Stimulated activated CD4-positive, alpha-beta T cell treated with anti-CD3 and anti-CD28 coated beads, Interleukin-4, amount 100 ng/mL, for 24 hours (primary cell): ENCODE results near the gene LBP.
"Not testable (repeated sequence)": the region's sequence is repeated elsewhere in the genome, so short reads cannot be mapped to it uniquely, and the experiment has no call there.

ENCODE experiments used
- DNase-seq: peaks from one replicate; pipeline ENCODE4 v3.0.0-alpha.2; 2020

The LBP gene

DNA sequence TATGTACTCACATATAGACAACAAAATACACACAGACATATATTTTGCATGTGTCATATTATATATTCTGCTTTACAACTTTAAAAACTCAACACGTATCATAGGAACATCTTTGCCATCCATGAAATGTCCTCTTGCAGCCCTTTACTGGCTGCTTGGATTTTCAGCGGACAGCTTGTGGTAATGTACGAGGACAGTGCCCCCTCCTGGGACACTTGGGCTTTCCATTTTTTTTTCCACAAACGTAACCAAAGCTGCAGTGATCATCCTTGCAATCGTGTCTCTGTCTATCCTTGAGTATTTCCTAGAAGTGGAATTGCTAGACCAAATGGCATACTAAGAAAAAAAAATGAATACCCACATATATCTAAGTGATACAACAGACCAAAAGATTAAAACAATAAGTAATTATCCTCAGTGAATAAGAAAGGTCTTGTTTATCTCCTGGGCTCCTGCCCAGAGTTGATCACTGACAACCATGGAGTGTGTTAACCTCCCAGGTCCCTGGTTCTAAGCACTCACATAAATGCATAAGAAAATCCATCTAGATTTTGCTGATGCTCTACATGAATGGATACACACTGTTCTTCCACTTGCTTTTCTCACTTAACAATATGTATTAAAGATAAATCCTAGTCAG is 24.2 kb upstream of the LBP start:
- DNase-seq, result no peak

DNA sequence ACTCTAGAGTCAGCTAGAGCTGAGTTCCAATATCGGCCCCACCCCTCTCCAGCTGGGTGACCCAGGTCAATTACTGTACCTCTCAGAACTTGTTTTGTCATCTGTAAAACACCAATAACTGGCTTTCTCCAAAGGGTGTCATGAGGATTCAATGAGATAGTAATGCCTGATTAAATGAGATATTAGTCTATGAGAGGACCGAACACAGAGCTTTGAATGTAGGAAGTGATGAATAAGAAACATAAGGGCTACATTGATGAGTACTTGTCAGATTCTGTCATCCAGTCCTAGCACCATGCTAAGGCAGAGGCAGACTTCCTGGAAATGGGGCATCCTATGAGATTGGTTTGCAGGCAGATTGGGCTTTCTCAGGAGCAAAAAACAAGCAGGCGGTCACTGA is 22.1 kb upstream of the LBP start:
- no peak for DNase-seq

DNA sequence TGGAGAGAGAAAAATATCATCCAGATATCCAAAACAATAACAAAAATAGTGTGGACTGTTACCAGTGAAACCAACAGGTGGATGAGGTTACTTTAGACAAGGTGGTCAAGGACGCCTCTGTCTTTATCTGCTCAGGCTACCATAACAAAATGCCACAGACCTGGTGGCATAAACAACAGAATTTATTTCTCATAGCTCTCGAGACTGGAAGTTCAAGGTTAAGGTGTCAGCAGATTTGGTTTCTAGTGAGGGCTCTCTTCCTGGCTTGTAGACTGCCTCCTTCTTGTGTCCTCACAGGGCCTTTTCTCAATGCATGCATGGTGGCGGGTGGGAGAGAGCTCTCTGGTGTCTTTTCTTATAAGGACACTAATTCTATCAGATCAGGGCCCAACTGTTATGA is 21.1 kb upstream of the LBP start:
- no peak for DNase-seq

DNA sequence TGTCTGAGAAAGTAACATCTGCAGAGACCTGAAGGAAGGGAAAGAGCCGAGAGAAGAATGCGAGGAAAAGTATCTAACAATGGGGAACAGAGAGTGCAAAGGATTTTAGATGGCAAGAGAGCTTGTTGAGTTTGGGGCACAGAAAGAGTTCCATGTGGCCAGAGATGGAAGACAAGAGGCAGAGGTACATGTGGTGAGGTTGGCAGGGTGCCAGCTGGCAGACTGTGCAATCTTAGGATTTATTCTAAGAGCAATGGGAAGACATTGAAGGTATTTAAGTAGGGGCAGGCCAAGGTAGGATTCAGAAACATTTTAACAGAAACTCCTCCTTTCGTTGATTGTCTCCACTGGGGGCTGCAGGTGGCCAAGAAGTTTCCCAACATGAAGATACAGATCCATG is 20.4 kb upstream of the LBP start:
- DNase-seq, result no peak

DNA sequence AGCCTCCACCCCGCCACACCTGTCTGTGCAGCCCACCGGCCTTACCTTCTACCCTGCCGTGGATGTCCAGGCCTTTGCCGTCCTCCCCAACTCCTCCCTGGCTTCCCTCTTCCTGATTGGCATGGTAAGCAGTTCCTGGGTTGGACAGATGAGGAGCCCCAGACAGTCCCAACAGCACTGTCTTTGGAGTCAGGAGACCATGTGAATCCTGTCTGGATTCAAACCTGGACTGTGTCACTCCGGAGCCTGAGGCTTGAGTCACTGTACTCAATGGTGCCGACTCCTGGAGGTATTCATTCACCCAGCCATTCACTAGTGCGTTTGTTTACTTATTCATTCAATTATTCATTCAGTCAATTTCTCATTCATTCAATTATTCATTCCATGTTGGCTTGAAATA is 20.0 kb upstream of the LBP start:
- no peak for DNase-seq

DNA sequence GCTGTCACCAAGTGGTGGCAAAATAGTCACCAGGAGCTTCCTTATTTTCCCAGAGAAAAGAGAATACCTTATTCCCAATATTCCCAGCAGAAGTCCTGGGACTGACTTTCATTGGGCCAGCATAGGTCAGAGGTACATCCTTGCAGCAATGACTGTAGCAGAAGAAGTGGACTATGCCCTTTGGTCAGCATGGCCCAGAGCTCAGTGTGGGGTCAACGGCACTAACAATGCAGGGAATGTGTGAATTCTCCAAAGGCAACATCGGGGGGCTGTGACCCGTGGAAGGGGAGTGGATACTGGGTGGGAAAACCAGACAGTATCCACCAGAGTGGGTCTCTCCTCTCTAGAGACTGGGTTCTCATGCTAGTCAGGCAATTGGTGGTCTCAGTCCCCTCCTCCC is 15.6 kb upstream of the LBP start:
- DNase-seq, result no peak

DNA sequence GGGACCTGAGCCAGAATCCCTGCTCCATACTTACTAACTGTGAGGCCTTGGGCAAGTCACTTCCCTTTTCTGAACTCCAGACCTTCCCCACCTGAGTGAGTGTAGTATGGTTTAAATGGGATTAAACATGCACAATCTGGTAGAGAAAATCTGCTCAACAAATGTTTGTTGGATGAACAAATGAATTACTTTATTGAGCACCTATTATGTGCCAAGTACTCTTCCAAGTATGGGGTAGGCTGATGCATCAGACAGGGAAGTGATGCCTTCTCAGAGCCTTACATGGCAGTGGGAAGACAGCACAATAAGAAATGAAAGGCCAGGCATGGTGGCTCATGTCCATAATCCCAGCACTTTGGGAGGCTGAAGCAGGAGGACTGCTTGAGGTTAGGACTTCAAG is 15.0 kb upstream of the LBP start:
- DNase-seq, result no peak

DNA sequence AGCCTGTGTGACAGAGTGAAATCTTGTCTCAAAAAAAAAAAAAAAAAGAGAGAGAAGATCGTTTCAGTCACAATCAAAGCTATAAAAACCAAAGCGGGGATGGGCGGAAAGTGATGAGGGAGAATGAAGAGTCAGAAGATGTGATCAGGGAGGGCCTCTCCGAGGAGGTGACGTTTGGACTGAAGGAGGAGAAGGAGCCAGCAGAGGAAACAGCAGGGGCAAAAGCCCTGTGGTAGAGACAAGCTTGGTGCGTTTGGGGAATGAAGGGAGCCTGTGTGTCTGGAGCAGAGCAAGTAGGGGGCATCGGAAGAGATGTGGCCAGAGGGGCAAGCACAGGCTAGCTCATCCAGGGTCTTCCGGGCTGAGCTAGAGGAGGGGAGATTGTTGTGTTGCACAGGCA is 14.5 kb upstream of the LBP start:
- no peak for DNase-seq

DNA sequence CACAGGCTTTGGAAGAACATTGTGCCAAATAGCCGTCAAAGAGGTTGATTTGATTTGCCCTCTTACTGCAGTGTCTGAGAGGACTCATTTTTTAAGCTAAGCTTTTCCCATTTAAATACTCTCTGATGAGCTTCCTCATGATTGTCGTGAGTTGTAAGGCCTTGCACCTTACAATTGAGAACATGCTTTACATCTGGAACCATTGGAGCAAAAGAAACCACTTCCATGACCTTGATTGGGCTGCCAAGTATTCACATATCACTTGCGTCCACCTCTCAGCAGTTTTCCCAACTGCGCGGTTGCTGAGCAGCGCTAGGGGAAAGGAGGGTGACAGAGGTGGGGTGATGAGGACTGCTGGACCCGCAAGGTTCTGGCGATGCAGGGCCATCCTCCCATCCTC is 12.3 kb upstream of the LBP start:
- DNase-seq, result no peak

DNA sequence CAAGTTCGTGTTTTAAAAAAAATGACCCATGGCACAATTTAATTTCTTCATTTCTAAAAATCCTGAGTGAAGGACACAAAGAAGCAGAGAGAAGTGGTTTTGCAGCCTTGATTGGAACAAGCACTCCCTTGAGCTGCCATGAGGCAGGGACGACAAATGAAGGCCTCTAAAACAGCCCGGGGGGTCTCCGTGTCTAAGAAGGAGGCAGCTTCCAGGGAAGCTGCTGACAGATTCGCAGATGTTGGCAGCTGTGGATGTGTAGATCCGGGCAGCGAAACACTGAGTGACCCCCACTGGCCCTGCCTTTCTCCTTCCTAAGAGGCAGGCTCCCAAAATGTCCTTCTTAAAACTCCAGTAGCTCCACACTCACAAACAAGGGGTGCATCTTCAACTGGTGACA is 9.6 kb upstream of the LBP start:
- DNase-seq, result no peak

DNA sequence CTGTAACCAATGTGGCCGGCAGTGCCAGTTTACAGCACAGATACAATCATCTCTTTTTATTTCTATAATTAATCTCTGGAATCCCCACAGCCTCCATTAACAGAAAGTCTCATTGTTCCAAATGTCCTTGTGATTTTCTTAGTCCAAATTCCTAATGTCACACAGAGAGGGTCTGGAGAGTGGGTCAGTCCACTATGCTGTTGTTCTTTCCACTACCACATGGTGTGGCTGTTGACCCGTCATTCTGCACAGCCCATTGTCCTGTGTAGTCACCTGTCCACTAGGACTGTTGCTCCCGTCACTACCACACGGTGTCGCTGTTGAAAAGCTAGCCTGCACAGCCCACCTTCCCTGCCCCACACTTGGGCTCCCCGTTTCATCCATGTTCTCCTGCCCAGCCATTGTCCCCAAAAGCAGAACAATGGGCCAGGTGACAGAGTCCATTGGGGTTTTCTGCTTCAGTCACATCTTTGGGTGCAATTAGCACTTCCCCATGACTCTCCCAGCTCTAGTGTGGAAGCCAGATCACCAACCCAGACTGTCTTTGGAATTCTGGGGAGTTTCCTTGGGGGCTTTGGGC is 8.6 kb upstream of the LBP start:
- no peak for DNase-seq

DNA sequence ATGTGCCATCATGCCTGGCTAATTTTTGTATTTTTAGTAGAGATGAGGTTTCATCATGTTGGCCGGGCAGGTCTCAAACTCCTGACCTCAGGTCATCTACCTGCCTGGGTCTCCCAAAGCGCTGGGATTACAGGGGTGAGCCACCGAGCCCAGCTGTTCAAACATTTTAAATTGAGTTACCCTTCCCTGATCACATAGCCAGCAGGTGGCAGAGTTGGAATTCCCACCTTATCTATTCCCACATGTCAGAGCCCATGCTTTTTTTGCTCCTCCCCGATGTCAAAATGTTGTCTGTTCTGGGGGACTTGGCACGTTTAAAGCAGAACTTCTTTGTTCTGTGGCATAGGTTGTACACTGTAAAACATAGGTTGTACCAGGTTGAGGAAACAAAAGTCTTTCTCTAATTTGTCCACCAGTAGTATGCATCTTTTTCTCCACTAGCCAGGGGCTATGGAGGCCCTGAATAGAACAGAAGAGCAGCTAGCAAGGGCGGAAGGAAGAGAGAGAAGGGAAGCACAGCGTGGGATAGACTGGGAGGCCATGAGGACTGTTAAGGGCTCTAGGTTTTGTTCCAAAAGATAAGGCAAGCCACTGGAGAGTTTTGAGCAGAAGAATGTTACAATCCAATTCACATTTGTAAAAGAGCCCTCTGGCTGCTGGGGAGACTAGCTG is 7.3 kb upstream of the LBP start:
- no peak for DNase-seq

DNA sequence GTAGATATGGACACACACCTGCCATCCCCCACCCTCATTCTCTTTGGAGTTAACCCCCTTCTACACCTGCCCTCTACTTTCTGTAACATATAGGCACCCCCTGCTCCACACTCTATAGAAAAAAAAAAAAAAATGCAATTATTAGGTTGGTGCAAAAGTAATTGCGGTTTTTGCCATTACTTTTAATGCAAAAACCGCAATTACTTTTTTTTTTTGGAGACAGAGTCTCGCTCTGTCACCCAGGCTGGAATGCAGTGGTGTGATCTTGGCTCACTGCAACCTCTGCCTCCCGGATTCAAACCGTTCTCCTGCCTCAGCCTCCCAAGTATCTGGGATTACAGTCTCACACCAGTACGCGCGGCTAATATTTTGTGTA is 6.8 kb upstream of the LBP start:
- not testable (repeated sequence) for DNase-seq

DNA sequence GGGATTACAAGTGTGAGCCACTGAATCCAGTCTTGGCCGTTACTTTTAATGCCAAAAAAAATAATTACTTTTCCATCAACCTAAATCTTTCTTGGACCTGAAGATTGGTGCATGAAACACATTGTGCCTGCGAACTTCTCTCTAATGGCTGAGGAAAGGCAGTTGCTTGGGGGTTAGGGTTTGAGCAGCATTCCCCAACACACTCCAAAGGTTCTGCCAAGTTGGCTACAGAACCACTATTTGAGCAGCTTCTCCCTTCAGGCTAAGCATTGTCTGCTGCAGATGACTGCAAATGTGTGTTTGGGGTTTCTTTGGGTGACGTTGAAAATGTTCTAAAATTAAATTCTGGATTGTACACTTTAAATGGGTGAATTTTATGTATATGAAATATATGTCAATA is 6.3 kb upstream of the LBP start:
- DNase-seq, result no peak

DNA sequence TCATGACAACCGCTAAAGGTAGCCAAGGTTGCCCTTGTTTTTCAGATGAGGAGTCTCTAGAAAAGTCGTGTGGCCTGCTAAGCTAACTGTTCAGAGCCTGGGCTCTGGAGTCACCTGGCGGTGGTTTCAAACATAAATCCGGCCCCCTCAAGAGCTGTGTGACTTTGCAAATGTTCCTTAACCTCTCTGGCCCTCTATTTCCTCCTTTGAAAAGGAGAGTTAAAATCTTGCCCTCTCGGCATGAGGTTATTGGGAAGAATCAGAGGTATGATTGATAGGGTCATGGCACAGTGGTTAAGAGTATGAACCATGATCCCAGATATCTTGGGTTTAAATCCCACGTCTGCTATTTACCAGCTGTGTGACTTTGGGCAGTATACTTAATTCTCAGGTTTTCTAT is 5.6 kb upstream of the LBP start:
- no peak for DNase-seq

DNA sequence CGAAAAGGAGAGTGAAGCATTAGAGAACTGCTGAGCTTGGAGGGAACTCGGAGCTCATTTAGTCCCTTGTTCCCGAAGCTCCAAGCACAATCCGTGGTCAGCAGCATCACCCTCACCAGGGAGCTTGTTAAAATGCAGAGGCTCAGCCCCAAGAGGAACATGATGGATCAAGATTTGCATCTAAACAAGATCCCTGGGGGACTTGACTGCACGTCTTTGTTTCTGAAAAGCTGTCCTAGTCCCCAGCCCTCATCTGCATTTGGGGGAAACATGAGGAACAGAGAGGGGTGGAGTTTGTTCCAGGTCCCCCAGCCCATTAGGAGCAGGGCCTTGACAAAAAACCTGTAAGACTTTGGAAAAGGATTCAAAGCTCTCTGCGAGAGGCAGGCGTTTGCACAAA is 4.1 kb upstream of the LBP start:
- no peak for DNase-seq

DNA sequence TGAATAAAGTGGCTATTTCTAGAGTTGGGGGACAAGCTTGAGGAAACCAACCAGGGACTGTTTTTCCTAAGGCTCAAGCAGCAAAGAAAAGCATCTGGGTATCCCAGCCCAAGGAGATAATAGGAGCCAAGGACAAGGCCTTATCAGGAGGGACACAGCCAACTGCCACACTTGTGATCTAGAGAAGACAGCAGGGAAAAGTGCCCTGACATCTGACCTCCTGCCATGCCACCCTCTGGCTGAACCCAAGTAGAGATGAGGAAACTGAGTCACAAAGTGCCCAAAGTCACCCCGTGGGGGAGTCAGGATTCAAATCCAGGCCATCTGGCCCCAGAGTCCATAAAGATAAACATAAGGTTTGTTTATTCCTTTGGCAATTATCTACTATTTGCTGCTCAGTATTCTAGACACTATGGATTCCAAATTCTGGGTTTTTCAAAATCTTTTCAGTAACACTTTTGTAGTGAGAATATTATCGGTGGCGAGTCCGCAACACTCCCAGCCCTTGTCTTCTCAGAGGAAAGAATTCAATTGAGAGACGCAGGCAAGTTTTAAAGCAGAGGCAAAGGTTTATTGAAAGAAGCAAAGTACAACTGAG is 3.5 kb upstream of the LBP start:
- no peak for DNase-seq

DNA sequence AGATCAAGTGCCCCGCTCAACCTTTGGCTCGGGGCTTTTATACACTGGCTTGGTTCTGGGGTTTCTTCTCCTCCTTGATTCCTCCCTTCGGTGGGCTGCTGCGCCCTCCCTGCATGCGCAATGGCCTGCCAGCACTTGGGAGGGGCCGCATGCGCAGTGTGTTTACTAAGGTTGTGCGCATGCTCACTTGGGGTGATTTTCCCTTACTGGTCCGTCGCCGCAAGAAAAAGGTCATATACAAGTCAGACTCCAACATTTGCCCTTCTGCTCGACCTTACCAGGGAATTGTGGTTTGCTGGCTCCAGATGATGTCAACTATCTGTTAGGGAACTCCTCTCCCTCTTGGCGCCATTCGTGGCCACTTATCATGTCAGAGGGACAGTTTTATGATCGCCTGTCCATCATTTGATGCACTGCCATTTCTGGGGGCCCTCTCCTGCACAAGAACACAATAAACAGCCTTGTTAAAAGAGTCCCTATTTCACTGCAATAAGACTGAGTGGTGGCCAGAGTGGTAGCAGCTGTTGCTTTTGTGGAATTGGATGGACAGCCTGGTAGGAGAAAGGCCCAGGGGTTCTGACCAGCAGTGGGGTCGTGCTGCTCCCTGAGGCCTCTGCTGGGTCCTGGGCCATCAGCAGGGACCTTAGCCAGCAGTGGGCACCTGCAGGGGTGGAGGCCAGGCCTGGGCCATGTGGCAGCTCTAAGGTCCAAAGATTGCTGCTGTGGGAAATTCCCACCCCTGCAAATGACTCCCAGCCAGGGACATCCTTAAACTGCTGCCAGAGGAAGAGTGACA is 2.8 kb upstream of the LBP start:
- DNase-seq, result no peak

DNA sequence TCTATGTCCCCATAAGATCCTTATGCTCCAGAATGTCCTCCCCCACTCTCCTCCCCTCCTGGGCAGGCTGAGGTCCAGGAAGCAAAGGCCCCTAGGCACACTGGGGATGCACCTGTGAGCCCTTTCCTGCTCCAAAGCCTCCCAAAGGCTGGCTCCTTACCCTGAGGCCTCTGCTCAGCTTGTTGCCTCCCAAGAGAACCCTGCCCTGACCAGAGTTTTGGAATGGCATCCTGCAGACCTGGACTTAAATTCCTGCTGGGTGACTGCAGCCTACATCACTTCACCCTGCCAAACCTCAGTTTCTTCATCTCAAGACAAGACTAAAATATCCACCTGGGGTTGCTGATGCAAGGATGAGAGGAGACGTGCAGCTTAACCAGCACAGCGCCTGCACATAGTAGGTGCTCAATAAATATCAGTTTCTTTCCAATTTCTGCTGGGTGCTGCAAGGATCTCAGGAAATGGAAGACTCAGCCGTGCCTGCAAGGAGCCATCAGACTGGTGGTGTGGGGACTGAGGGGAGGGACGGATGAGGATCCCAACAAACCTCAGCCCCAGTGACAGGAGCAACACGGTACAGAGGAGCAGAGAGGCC is 2.1 kb upstream of the LBP start:
- no peak for DNase-seq

DNA sequence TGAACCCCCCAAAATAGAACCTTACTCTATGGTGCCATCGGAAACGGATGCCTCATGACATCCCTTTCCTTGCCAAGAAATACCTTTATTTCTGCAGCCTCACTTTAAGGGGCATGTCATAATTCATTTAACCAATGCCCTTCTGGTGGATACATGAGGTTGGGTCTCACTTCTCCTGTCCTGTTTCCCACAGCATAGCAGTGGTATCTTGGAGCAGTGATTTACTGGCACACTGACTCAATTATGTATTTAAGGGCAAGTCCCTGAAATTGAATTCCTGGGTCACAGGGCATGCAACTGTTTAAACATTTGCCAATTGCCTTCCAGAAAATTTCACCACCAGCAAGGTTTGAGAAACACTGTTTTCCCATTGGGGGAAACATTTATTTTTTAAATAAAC is 639 bp upstream of the LBP start:
- no peak for DNase-seq

DNA sequence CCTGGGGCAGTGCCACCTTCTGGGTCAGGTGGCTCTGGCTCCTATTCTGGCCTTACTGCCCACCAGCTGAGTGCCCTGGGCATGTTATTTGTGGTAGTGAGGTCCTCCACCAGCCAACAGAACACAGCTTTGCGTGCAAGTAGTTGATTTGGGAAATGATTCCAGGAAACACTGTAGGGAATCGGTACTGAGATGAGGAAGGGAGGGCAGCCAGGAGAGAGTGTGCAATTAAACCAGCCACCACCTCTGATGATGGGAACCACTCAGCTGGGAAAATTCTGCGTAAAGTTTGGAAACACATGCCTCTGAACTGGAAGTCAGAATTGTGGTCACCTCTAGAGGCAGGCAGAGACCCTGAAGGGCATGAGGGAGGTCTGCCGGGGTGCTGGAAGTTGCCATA is 459 bp downstream of the LBP start:
- DNase-seq, result no peak

DNA sequence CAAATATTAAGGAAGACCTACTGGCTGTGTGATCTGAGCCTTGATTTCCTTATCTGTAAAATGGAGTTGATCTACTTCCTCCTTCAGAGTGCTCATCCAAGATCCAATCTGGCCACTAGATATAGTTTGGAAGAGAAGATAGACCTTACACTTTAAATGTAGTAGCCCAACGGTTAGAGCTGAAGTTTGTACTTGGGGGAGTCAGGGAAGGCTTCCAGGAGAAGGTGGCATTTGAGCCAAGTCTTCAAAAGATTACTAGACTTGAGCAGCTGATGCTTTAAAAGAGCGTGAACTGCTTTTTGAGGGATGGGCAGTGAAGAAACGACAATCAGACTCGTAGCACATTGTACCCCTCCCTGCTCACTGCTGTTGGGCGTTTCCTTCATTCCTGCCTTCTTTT is 3.6 kb downstream of the LBP start:
- DNase-seq, result no peak
